Measurements from ENCODE around the gene HS3ST1.

DNA sequence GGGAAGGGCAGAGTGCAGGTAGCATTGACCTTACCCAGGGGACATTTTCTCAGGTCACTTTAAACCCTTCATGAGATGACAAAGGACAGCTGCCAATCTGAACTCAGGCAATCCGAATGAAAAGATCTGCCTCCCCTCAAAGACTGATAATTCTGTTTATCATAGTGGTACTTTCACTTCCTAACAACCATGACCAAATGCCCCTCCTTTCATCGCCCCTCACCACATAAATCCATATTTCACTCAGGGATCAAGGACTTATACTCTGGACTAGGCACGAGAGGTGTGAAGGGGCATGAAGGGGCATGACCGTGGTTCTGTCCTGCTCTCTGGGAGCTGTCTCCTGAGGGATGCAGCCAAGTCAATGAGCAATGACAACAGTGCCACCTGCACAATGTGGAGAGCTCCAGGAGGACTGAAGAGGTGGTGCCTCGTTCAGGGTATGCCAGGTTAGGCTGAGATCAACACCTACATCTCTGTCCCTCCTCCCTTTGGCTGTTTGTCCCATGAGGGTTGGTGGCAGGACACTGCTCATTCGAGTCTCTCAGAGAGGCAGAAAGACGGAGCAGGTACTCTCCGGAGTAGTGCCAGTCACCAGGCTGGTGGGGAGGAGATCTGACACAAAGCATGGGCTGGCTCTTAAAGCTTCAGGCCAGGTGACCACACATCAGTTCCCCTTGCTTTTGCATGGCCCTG is 12.5 kb downstream of the HS3ST1 start:
- TF ChIP-seq, protein P1, sequence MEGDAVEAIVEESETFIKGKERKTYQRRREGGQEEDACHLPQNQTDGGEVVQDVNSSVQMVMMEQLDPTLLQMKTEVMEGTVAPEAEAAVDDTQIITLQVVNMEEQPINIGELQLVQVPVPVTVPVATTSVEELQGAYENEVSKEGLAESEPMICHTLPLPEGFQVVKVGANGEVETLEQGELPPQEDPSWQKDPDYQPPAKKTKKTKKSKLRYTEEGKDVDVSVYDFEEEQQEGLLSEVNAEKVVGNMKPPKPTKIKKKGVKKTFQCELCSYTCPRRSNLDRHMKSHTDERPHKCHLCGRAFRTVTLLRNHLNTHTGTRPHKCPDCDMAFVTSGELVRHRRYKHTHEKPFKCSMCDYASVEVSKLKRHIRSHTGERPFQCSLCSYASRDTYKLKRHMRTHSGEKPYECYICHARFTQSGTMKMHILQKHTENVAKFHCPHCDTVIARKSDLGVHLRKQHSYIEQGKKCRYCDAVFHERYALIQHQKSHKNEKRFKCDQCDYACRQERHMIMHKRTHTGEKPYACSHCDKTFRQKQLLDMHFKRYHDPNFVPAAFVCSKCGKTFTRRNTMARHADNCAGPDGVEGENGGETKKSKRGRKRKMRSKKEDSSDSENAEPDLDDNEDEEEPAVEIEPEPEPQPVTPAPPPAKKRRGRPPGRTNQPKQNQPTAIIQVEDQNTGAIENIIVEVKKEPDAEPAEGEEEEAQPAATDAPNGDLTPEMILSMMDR (conservative IDR thresholded peaks at IDR 0.05; ENCODE audit: low read length): no peak
- no peak for TF ChIP-seq EZH2phosphoT487 (IDR thresholded peaks at IDR 0.05; ENCODE audit: borderline replicate concordance)

Data from Loucy (cell line).